Measurements from ENCODE around the gene TERT.

TERT gene

DNA sequence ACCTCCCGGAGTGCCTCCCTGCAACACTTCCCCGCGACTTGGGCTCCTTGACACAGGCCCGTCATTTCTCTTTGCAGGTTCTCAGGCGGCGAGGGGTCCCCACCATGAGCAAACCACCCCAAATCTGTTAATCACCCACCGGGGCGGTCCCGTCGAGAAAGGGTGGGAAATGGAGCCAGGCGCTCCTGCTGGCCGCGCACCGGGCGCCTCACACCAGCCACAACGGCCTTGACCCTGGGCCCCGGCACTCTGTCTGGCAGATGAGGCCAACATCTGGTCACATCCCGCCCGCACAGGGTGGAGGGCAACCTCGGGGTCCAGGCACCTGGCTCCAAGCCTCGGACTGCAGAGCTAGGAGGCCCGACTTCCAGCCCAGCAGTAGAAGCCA lies 776 bp upstream of the TERT start:
- H3K79me2 ChIP-seq (ENCODE audit: insufficient read depth, low read length) = peaks cover 5% of the 10 kb centered on the region; the same call in 1 of the 2 replicates
- H2AFZ ChIP-seq (ENCODE audit: low read length) = no peak overlapping the region
- no peaks in the 10 kb centered on the region for H3F3A ChIP-seq (ENCODE audit: low read depth)
- H3K9me3 ChIP-seq (ENCODE audit: insufficient read depth, low read depth, low read length) = no peaks in the 10 kb centered on the region
- H3K9me2 ChIP-seq (replicated peaks; ENCODE audit: low read depth, low read length) = no peaks in the 10 kb centered on the region
- no peaks in the 10 kb centered on the region for H3K36me3 ChIP-seq (ENCODE audit: insufficient read depth, low read length)
- H3K4me2 ChIP-seq (ENCODE audit: low read depth, low read length, poor library complexity, severe bottlenecking) = no peak overlapping the region
- H3K4me3 ChIP-seq (ENCODE audit: low read length, poor library complexity, severe bottlenecking) = no peak overlapping the region
- H4K20me1 ChIP-seq (ENCODE audit: insufficient read depth, low read length, poor library complexity, severe bottlenecking) = no peaks in the 10 kb centered on the region
- no peak overlapping the region for H3K9ac ChIP-seq (ENCODE audit: low read depth, low read length, poor library complexity, severe bottlenecking)
- H3K27me3 ChIP-seq (ENCODE audit: insufficient read depth, low read length, poor library complexity, severe bottlenecking) = no peaks in the 10 kb centered on the region
- TF ChIP-seq CTCF (conservative IDR thresholded peaks at IDR 0.05; ENCODE audit: low read length) = no peak
- no peak for TF ChIP-seq EZH2phosphoT487 (IDR thresholded peaks at IDR 0.05; ENCODE audit: borderline replicate concordance)
- peaks cover 19% of the 10 kb centered on the region for H3K4me1 ChIP-seq (ENCODE audit: insufficient read depth, low read length, poor library complexity, severe bottlenecking)

DNA sequence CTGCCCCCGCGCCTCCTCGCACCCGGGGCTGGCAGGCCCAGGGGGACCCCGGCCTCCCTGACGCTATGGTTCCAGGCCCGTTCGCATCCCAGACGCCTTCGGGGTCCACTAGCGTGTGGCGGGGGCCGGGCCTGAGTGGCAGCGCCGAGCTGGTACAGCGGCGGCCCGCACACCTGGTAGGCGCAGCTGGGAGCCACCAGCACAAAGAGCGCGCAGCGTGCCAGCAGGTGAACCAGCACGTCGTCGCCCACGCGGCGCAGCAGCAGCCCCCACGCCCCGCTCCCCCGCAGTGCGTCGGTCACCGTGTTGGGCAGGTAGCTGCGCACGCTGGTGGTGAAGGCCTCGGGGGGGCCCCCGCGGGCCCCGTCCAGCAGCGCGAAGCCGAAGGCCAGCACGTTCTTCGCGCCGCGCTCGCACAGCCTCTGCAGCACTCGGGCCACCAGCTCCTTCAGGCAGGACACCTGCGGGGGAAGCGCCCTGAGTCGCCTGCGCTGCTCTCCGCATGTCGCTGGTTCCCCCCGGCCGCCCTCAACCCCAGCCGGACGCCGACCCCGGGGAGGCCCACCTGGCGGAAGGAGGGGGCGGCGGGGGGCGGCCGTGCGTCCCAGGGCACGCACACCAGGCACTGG lies 548 bp downstream of the TERT start:
- no peaks in the 10 kb centered on the region for H4K20me1 ChIP-seq (ENCODE audit: insufficient read depth, low read length, poor library complexity, severe bottlenecking)
- no peaks in the 10 kb centered on the region for H3K36me3 ChIP-seq (ENCODE audit: insufficient read depth, low read length)
- H3K27me3 ChIP-seq (ENCODE audit: insufficient read depth, low read length, poor library complexity, severe bottlenecking) = no peaks in the 10 kb centered on the region
- H3K4me1 ChIP-seq (ENCODE audit: insufficient read depth, low read length, poor library complexity, severe bottlenecking) = peaks cover 10% of the 10 kb centered on the region
- H3K79me2 ChIP-seq (ENCODE audit: insufficient read depth, low read length) = peaks cover 5% of the 10 kb centered on the region; the same call in 1 of the 2 replicates
- no peak overlapping the region for H3K4me3 ChIP-seq (ENCODE audit: low read length, poor library complexity, severe bottlenecking)
- no peak overlapping the region for H3K9ac ChIP-seq (ENCODE audit: low read depth, low read length, poor library complexity, severe bottlenecking)
- H3K9me3 ChIP-seq (ENCODE audit: insufficient read depth, low read depth, low read length) = no peaks in the 10 kb centered on the region
- TF ChIP-seq EZH2phosphoT487 (IDR thresholded peaks at IDR 0.05; ENCODE audit: borderline replicate concordance) (no peak), CTCF (conservative IDR thresholded peaks at IDR 0.05; ENCODE audit: low read length) (no peak)
- H3K4me2 ChIP-seq (ENCODE audit: low read depth, low read length, poor library complexity, severe bottlenecking) = no peak overlapping the region
- no peaks in the 10 kb centered on the region for H3F3A ChIP-seq (ENCODE audit: low read depth)
- no peaks in the 10 kb centered on the region for H3K9me2 ChIP-seq (replicated peaks; ENCODE audit: low read depth, low read length)
- no peak overlapping the region for H2AFZ ChIP-seq (ENCODE audit: low read length)

GRCh38 chr5:1293416-1294205 lies 1.3 kb downstream of the TERT start:
- no peak overlapping the region for H3K4me2 ChIP-seq (ENCODE audit: low read depth, low read length, poor library complexity, severe bottlenecking)

More at GRCh38 chr5:1293416-1294205, 1.3 kb downstream of the TERT start:
- Histone ChIP-seq H3K9me2 (replicated peaks; ENCODE audit: low read depth, low read length) (no peaks in the 10 kb centered on the region), H3K79me2 (ENCODE audit: insufficient read depth, low read length) (peaks cover 5% of the 10 kb centered on the region; the same call in 1 of the 2 replicates), H2AFZ (ENCODE audit: low read length) (no peak overlapping the region), H3K9ac (ENCODE audit: low read depth, low read length, poor library complexity, severe bottlenecking) (no peak overlapping the region), H3K4me1 (ENCODE audit: insufficient read depth, low read length, poor library complexity, severe bottlenecking) (peaks cover 10% of the 10 kb centered on the region), H3K4me3 (ENCODE audit: low read length, poor library complexity, severe bottlenecking) (no peak overlapping the region), H3F3A (ENCODE audit: low read depth) (no peaks in the 10 kb centered on the region), H3K36me3 (ENCODE audit: insufficient read depth, low read length) (no peaks in the 10 kb centered on the region), H3K27me3 (ENCODE audit: insufficient read depth, low read length, poor library complexity, severe bottlenecking) (no peaks in the 10 kb centered on the region), H4K20me1 (ENCODE audit: insufficient read depth, low read length, poor library complexity, severe bottlenecking) (no peaks in the 10 kb centered on the region), H3K9me3 (ENCODE audit: insufficient read depth, low read depth, low read length) (no peaks in the 10 kb centered on the region)
- TF ChIP-seq CTCF (conservative IDR thresholded peaks at IDR 0.05; ENCODE audit: low read length) (no peak), EZH2phosphoT487 (IDR thresholded peaks at IDR 0.05; ENCODE audit: borderline replicate concordance) (no peak)
